Endothelial cell of umbilical vein (primary cell): ENCODE data around the gene TBX1. TPM values are rescaled to one million over a fixed set of nuclear protein-coding genes. Genes with fewer than 3 reads are reported as not detected.

ENCODE experiments used
- BruUV-seq: library from RNA; stranded (reverse); fragments of 400-500 nt; replicated peaks from 2 replicates; lab custom pipeline; 2021; lab: Mats Ljungman, UMichigan
- CTCF ChIA-PET: fragments of 300-600, 350-600 bp; sonication (Branson Sonifier 250); formaldehyde crosslinking; loops from one replicate; lab custom pipeline; 2021; ENCODE audit warnings: antibody characterized with exemption, inconsistent platforms; lab: Charles Lee
- POLR2A ChIA-PET: fragments of 300-600, 350-600 bp; sonication (Branson Sonifier 250); formaldehyde crosslinking; loops from one replicate; lab custom pipeline; 2021; ENCODE audit warnings: antibody characterized with exemption, inconsistent platforms; lab: Charles Lee
- DNase-seq: peaks from one replicate; pipeline ENCODE4 v3.0.0-alpha.2; 2011; ENCODE audit warnings: low read depth, low spot score
- FAIRE-seq: peaks from 2 replicates; lab custom pipeline; 2011; peaks lifted over from hg19 to GRCh38; lab: Jason Lieb, UNC
- H2AFZ ChIP-seq: 2 replicates; pipeline ENCODE4 v1.6.0; 2012; ENCODE audit warnings: low read depth, low read length, control low read depth, inconsistent platforms
- H3K27ac ChIP-seq: 2 replicates; pipeline ENCODE4 v1.5.1; 2011; ENCODE audit warnings: low read depth, mild to moderate bottlenecking, control low read depth, low read length, moderate library complexity; ENCODE audit not compliant: insufficient read depth
- H3K27me3 ChIP-seq, 2 experiments: 2 replicates each; pipeline versions ENCODE4 v1.6.0 to v1.6.1; 2011; ENCODE audit warnings: low read length in 2 of 2, mixed read lengths in 1 of 2; ENCODE audit not compliant: control insufficient read depth in 2 of 2, insufficient read depth in 2 of 2
- H3K36me3 ChIP-seq, 2 experiments: 2 replicates in 1 of 2; 3 replicates in 1 of 2; pipeline ENCODE4 v1.5.1; 2011; ENCODE audit warnings: low read length in 2 of 2, mild to moderate bottlenecking in 1 of 2, moderate library complexity in 1 of 2; ENCODE audit not compliant: control insufficient read depth in 2 of 2, insufficient read depth in 2 of 2; ENCODE audit errors: extremely low read depth in 1 of 2
- H3K4me1 ChIP-seq: 3 replicates; pipeline ENCODE4 v1.5.1; 2011; ENCODE audit warnings: mild to moderate bottlenecking, low read length; ENCODE audit not compliant: control insufficient read depth, insufficient read depth; ENCODE audit errors: extremely low read depth
- H3K4me2 ChIP-seq: 2 replicates; pipeline ENCODE4 v1.6.1; 2011; ENCODE audit warnings: low read length, control low read depth, mixed read lengths; ENCODE audit not compliant: insufficient read depth
- H3K4me3 ChIP-seq, 3 experiments: fragments of 200-600 bp in 1 of 3; sonication (generic), shearing (Covaris generic) in 1 of 3; replicated peaks in 1 of 3; 2 replicates each; pipeline ENCODE4 v1.5.1; 2011 to 2016; ENCODE audit warnings: control low read depth in 3 of 3, low read length in 3 of 3, mild to moderate bottlenecking in 2 of 3, inconsistent platforms in 1 of 3, low read depth in 1 of 3, moderate library complexity in 1 of 3; ENCODE audit not compliant: insufficient read depth in 1 of 3
- H3K79me2 ChIP-seq: 2 replicates; pipeline ENCODE4 v1.6.0; 2012; ENCODE audit warnings: low read length, inconsistent platforms; ENCODE audit not compliant: control insufficient read depth, insufficient read depth
- H3K9ac ChIP-seq: replicated peaks from 2 replicates; pipeline ENCODE3; 2011; ENCODE audit warnings: low read length, control low read depth; ENCODE audit not compliant: insufficient read depth; ENCODE audit errors: extremely low read depth
- H3K9me1 ChIP-seq: replicated peaks from 3 replicates; pipeline ENCODE4 v1.6.0; 2011; ENCODE audit warnings: mild to moderate bottlenecking, low read length; ENCODE audit not compliant: control insufficient read depth, insufficient read depth; ENCODE audit errors: extremely low read depth
- H3K9me3 ChIP-seq: replicated peaks from 2 replicates; pipeline ENCODE4 v1.5.1; 2012; ENCODE audit warnings: low read length, inconsistent platforms; ENCODE audit not compliant: control insufficient read depth, insufficient read depth
- H4K20me1 ChIP-seq: replicated peaks from 2 replicates; pipeline ENCODE3; 2011; ENCODE audit warnings: mild to moderate bottlenecking, low read length; ENCODE audit not compliant: control insufficient read depth, insufficient read depth; ENCODE audit errors: extremely low read depth
- CTCF ChIP-seq, 2 donors: IDR thresholded peaks; 1 replicate in 1 of 2; 2 replicates in 1 of 2; pipeline ENCODE4 v1.5.1; 2011; ENCODE audit warnings: low read length in 2 of 2, mild to moderate bottlenecking in 2 of 2, moderate library complexity in 2 of 2, control low read depth in 1 of 2, inconsistent platforms in 1 of 2, low read depth in 1 of 2; ENCODE audit not compliant: insufficient read depth in 1 of 2; ENCODE audit errors: extremely low read depth in 1 of 2
- EZH2 ChIP-seq: IDR thresholded peaks from 2 replicates; pipeline ENCODE4 v1.6.1; 2012; ENCODE audit warnings: borderline replicate concordance, low read depth, mild to moderate bottlenecking, moderate library complexity, low read length, inconsistent platforms; ENCODE audit not compliant: severe bottlenecking
- FOS ChIP-seq: IDR thresholded peaks from 2 replicates; pipeline ENCODE4 v1.6.1; 2011; ENCODE audit warnings: mild to moderate bottlenecking, low read length, moderate library complexity, borderline replicate concordance; ENCODE audit not compliant: insufficient read depth
- GATA2 ChIP-seq: IDR thresholded peaks from 2 replicates; pipeline ENCODE4 v1.7.0; 2011; ENCODE audit warnings: low read depth, mild to moderate bottlenecking, moderate library complexity, mixed read lengths, low read length; ENCODE audit not compliant: insufficient read length, insufficient read depth
- JUN ChIP-seq: IDR thresholded peaks from 2 replicates; pipeline ENCODE4 v1.6.1; 2011; ENCODE audit warnings: borderline replicate concordance, low read depth; ENCODE audit not compliant: insufficient read length, insufficient read depth
- MAX ChIP-seq: IDR thresholded peaks from 2 replicates; pipeline ENCODE4 v1.6.1; 2011; ENCODE audit not compliant: insufficient read depth, insufficient read length
- MYC ChIP-seq: IDR thresholded peaks from one replicate; pipeline ENCODE4 v1.6.1; 2011; ENCODE audit warnings: mild to moderate bottlenecking, low read depth, low read length
- POLR2A ChIP-seq: IDR thresholded peaks from 2 replicates; pipeline ENCODE4 v1.6.1; 2012; ENCODE audit warnings: low read depth, mild to moderate bottlenecking, control low read depth, low read length
- POLR2AphosphoS5 ChIP-seq: IDR thresholded peaks from 2 replicates; pipeline ENCODE4 v1.6.1; 2012; ENCODE audit warnings: low read depth, mild to moderate bottlenecking, control low read depth, low read length, moderate library complexity; ENCODE audit not compliant: insufficient read depth
- dilution Hi-C: fragments of 300-500 bp; cut with MboI; formaldehyde crosslinking; loops from one replicate; pipeline ENCODE4 v1.15.0; 2019; ENCODE audit warnings: low sequenced_read_pairs; ENCODE audit not compliant: extremely low pct_ligation_motif_present
- intact Hi-C: fragments of 100-400 bp; cut with micrococcal nuclease; formaldehyde crosslinking; loops from one replicate; pipeline ENCODE4 v1.10.0; 2022
- polyA plus RNA-seq, 4 experiments: library from polyadenylated mRNA; depleted of rRNA in 3 of 4; stranded (reverse) in 3 of 4; unstranded in 1 of 4; fragments of >200 nt; gene quantifications; 2 replicates each; pipeline versions ENCODE4 v1.2.1 to v1.2.3, GENCODE V29; 2011 to 2012; ENCODE audit warnings: missing spikeins in 1 of 4
- total RNA-seq: library from RNA; stranded (reverse); gene quantifications from 2 replicates; pipeline ENCODE4 v1.2.3, GENCODE V29; 2021

Gene TBX1
- total and polyA plus RNA-seq, 2 donors (not counting 3 experiments of a cell fraction or from before 2014, with no cell fraction given): 11.0 to 30.2 TPM

DNA sequence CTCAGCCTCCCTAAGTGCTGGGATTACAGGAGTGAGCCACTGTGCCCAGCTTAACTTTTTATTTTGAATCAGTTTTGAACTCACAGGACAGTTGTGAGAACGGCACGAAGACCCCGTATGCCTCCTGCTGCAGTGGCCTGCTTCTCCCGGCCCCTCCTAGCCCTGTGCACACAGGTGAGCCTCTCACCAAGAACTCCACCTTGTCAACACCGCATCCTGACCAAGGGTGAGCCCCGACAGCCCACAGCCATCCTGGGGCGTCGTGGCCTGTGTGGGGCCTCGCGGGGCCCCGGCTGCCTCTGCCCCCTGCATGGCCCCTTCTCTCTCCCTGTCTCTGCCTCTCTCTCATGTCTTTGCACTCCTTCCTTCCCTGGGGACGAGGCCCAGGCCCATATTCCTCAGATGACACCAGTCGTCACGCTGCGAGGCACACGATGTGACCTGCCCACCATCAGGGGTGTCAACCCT, 55.3 kb downstream of the TBX1 start:
- Histone ChIP-seq H4K20me1 (no peaks in the 10 kb centered on the region), H3K79me2 (no peaks in the 10 kb centered on the region), H3K27me3 (no peaks in the 10 kb centered on the region), H3K9me1 (no peaks in the 10 kb centered on the region), H3K27ac (no peak overlapping the region), H2AFZ (no peak overlapping the region), H3K4me2 (no peak overlapping the region), H3K4me1 (no peaks in the 10 kb centered on the region), H3K9me3 (no peaks in the 10 kb centered on the region), H3K36me3 (no peaks in the 10 kb centered on the region), H3K4me3 (no peak overlapping the region), H3K9ac (no peak overlapping the region)
- intact Hi-C loops (no loop called here), dilution Hi-C loops (no loop called here)
- TF ChIP-seq EZH2 (no peak), JUN (no peak), GATA2 (no peak)
- no peak for DNase-seq
- no peak for FAIRE-seq
- BruUV-seq: no TSS peak
- POLR2A ChIA-PET: no interaction called here
- CTCF ChIA-PET: interaction anchor here (1.3 kb wide), 1 partner anchor 94 kb away, joined by 3 read pairs; no protein-coding TSS in a partner anchor

- Histone ChIP-seq H2AFZ (no peak overlapping the region), H3K79me2 (no peaks in the 10 kb centered on the region), H3K4me3 (no peak overlapping the region), H3K27me3 (no peaks in the 10 kb centered on the region), H3K27ac (no peak overlapping the region), H3K9ac (no peak overlapping the region), H3K9me1 (no peaks in the 10 kb centered on the region), H3K9me3 (no peaks in the 10 kb centered on the region), H3K4me2 (no peak overlapping the region), H4K20me1 (no peaks in the 10 kb centered on the region), H3K4me1 (no peaks in the 10 kb centered on the region), H3K36me3 (no peaks in the 10 kb centered on the region)
- FAIRE-seq: no peak
- intact Hi-C loops: no loop called here
- dilution Hi-C loops: no loop called here
- ChIA-PET POLR2A (no interaction called here), CTCF (no interaction called here)
- TF ChIP-seq MAX (no peak), MYC (no peak), POLR2A (no peak), GATA2 (no peak), JUN (no peak), FOS (no peak), CTCF (IDR thresholded peaks at IDR 0.05; ENCODE audit: extremely low read depth in 1 of 2, insufficient read depth in 1 of 2, low read depth in 1 of 2, low read length in 2 of 2) (no peak), EZH2 (no peak), POLR2AphosphoS5 (no peak)
- no TSS peak for BruUV-seq
- DNase-seq: no peak
These were observed 56.0 kb downstream of the TBX1 start for GRCh38 chr22:19816372-19817119.
